GM19455 (cell line): ENCODE measurements around the gene LAMA5.

Source experiments
- ATAC-seq: cut with Tn5 transposase; IDR thresholded peaks from one replicate; pipeline ENCODE4 v1.9.1; 2021; ENCODE audit not compliant: unreplicated experiment

The LAMA5 gene

GRCh38 chr20:62268228-62268900, 98.7 kb downstream of the LAMA5 start:
- ATAC-seq = no peak

- ATAC-seq = no peak
Observed at GRCh38 chr20:62267543-62267942, 99.6 kb downstream of the LAMA5 start.

- ATAC-seq = no peak
Observed at GRCh38 chr20:62266851-62267250, 100.3 kb downstream of the LAMA5 start.

- no peak for ATAC-seq
Observed at GRCh38 chr20:62266340-62266739, 100.8 kb downstream of the LAMA5 start.

- no peak for ATAC-seq
Observed at GRCh38 chr20:62265365-62265764, 101.7 kb downstream of the LAMA5 start.

GRCh38 chr20:62263396-62263795, 103.7 kb downstream of the LAMA5 start:
- ATAC-seq = no peak

GRCh38 chr20:62262064-62262463, 105.0 kb downstream of the LAMA5 start:
- no peak for ATAC-seq

GRCh38 chr20:62259294-62259565, 107.9 kb downstream of the LAMA5 start:
- ATAC-seq = no peak
